Cardiac fibroblast (primary cell): Measurements from ENCODE around the gene RPL26.

Source experiments
- DNase-seq, 2 donors: peaks; one replicate each; pipeline versions ENCODE4 v3.0.0 to v3.0.0-alpha.2; 2010; ENCODE audit warnings: low read depth in 2 of 2
- H3K4me3 ChIP-seq, 2 donors: replicated peaks in 1 of 2; 1 replicate in 1 of 2; 2 replicates in 1 of 2; pipeline ENCODE4 v1.5.1; 2011; ENCODE audit warnings: low read depth in 2 of 2, low read length in 2 of 2, mild to moderate bottlenecking in 2 of 2, moderate library complexity in 1 of 2
- CTCF ChIP-seq: IDR thresholded peaks from one replicate; pipeline ENCODE4 v1.5.1; 2011; ENCODE audit warnings: low read depth, mild to moderate bottlenecking, low read length, inconsistent platforms

RPL26 gene

GRCh38 chr17:8368193-8368592, 14.8 kb downstream of the RPL26 start:
- no peak for DNase-seq
- TF ChIP-seq CTCF: no peak
- H3K4me3 ChIP-seq: no peak overlapping the region

- H3K4me3 ChIP-seq: no peak overlapping the region
- no peak for TF ChIP-seq CTCF
- DNase-seq: peak; percentile 92 to 95
Measured at GRCh38 chr17:8366231-8366630, 16.8 kb downstream of the RPL26 start.

- H3K4me3 ChIP-seq: no peak overlapping the region
- DNase-seq: peak; percentile 61 to 64
- no peak for TF ChIP-seq CTCF
Measured at GRCh38 chr17:8365143-8365542, 17.9 kb downstream of the RPL26 start.

DNA sequence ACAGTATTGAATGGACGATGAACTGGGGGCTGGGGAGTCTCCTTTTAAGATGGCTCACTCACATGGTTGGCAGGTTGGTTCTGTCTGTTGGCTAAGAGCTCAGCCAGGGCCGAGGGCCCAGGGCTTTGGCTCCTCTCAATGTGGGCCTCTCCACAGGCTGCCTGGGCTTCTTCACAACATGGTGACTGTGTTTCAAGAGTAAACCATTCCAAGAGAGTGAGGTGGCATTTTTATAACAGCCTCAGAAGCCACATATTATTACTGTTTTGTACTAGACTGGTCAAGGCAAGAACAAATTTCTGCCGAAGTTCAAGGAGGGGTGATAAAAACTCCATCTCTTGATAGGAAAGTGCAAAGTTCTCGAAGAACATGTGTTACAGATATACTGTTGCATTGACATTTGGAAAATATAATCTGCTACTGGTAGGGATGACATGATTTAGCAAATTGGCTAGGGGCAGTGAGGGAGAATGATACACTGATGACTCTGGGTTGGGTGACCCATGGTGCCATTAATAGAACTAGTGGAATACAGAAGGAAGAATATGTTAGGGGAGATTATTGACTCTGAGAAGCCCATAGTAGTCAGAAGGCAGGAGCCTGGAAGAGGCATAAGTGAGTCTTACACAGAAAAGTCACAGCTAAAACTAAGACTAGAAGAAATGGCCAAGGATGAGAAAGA, 20.2 kb downstream of the RPL26 start:
- DNase-seq: peak in 1 of 2 donors; percentile 62
- no peak for TF ChIP-seq CTCF
- no peak overlapping the region for H3K4me3 ChIP-seq

GRCh38 chr17:8360751-8361150, 22.2 kb downstream of the RPL26 start:
- DNase-seq: no peak
- no peak overlapping the region for H3K4me3 ChIP-seq
- no peak for TF ChIP-seq CTCF

GRCh38 chr17:8360260-8360659, 22.7 kb downstream of the RPL26 start:
- no peak overlapping the region for H3K4me3 ChIP-seq
- no peak for TF ChIP-seq CTCF
- DNase-seq: no peak

GRCh38 chr17:8359769-8360168, 23.2 kb downstream of the RPL26 start:
- H3K4me3 ChIP-seq: no peak overlapping the region
- TF ChIP-seq CTCF: no peak
- peak; percentile 82 to 96 for DNase-seq
